Esophagus muscularis mucosa (tissue), 3 donors: ENCODE results near the gene PRPF6.

ENCODE experiments used
- POLR2A ChIP-seq: fragments of 450-650 bp; IDR thresholded peaks from one replicate; pipeline ENCODE4 v1.6.1; 2017; ENCODE audit warnings: antibody characterized with exemption, moderate library complexity, mild to moderate bottlenecking, low read depth
- POLR2AphosphoS5 ChIP-seq, 2 donors: sonication (generic); formaldehyde crosslinking; IDR thresholded peaks; one replicate each; pipeline ENCODE4 v1.6.1; 2017; ENCODE audit warnings: antibody characterized with exemption in 2 of 2
- TF ChIP-seq, protein P1 (sequence below), 3 experiments: fragments of 200-600 bp in 2 of 3; fragments of 450-650 bp in 1 of 3; sonication (generic) in 2 of 3; IDR thresholded peaks; one replicate each; pipeline ENCODE4 v1.5.1; 2017 to 2019; ENCODE audit warnings: antibody characterized with exemption in 3 of 3, mild to moderate bottlenecking in 2 of 3, moderate library complexity in 1 of 3

DNA sequence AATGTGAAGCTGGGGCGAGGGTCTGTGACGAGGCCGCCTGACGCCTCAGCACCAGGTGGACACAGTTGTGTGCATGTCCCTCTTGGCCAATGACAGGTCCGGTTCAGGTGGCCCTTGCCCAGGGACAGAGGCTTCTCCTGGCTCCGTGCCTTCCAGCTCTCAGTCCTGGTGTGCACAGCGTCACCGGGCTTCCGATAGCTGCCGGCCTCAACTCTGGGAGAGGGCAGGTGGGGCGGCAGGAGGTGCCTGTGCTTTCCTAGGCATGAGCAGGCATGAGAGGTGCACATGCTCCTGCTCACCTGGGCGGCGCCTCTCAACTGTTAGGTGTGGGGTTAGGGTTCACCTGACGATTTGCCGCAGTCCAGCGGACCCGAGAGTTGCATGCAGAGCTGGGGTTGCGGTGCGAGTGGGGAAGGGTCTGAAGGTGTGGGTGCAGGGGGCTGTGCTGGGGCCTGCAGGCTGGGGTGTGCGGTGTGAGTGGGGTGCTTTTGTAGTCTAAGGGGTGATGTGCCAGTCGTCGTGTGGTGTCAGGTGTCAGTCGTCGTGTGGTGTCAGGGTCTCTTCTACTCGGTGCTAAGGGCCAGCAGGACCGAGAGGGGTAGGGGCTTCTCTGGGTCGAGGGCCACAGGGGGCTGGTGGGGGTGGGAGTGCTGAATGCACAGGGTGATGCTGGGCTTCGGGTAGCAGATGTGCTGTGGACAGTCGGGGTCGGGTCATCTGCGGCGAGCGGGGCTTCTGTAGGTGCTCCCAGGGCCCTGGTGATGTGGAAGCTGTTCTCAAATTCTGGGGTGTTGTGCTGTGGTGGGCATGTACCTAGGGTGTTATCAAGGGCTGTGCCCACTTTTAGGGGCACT, 72.3 kb downstream of the PRPF6 start:
- TF ChIP-seq, protein P1, sequence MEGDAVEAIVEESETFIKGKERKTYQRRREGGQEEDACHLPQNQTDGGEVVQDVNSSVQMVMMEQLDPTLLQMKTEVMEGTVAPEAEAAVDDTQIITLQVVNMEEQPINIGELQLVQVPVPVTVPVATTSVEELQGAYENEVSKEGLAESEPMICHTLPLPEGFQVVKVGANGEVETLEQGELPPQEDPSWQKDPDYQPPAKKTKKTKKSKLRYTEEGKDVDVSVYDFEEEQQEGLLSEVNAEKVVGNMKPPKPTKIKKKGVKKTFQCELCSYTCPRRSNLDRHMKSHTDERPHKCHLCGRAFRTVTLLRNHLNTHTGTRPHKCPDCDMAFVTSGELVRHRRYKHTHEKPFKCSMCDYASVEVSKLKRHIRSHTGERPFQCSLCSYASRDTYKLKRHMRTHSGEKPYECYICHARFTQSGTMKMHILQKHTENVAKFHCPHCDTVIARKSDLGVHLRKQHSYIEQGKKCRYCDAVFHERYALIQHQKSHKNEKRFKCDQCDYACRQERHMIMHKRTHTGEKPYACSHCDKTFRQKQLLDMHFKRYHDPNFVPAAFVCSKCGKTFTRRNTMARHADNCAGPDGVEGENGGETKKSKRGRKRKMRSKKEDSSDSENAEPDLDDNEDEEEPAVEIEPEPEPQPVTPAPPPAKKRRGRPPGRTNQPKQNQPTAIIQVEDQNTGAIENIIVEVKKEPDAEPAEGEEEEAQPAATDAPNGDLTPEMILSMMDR (IDR thresholded peaks at IDR 0.05): no peak
- TF ChIP-seq POLR2A: no peak
- TF ChIP-seq POLR2AphosphoS5 (IDR thresholded peaks at IDR 0.05): no peak
